Fibroblast of lung (primary cell): ENCODE measurements around the gene CENPN. TPM values are rescaled to one million over a fixed set of nuclear protein-coding genes. Genes with fewer than 3 reads are reported as not detected.

ENCODE experiments used
- DNase-seq, 2 donors: peaks; one replicate each; pipeline versions ENCODE4 v3.0.0 to v3.0.0-alpha.2; 2010; ENCODE audit warnings: low read depth in 2 of 2
- H2AFZ ChIP-seq: 2 replicates; pipeline ENCODE4 v1.5.1; 2012; ENCODE audit warnings: low read length, control low read depth, inconsistent platforms
- H3K27ac ChIP-seq: 2 replicates; pipeline ENCODE4 v1.5.1; 2011; ENCODE audit warnings: low read length, control low read depth; ENCODE audit not compliant: insufficient read depth
- H3K27me3 ChIP-seq: 2 replicates; pipeline ENCODE4 v1.5.1; 2011; ENCODE audit warnings: mild to moderate bottlenecking, low read length; ENCODE audit not compliant: control insufficient read depth, insufficient read depth
- H3K36me3 ChIP-seq: 2 replicates; pipeline ENCODE4 v1.5.1; 2011; ENCODE audit warnings: low read length; ENCODE audit not compliant: control insufficient read depth, insufficient read depth
- H3K4me1 ChIP-seq: 2 replicates; pipeline ENCODE4 v1.5.1; 2011; ENCODE audit warnings: low read length; ENCODE audit not compliant: control insufficient read depth, insufficient read depth; ENCODE audit errors: extremely low read depth
- H3K4me2 ChIP-seq: 2 replicates; pipeline ENCODE4 v1.5.1; 2011; ENCODE audit warnings: low read length, control low read depth; ENCODE audit not compliant: insufficient read depth; ENCODE audit errors: extremely low read depth
- H3K4me3 ChIP-seq, 4 experiments: fragments of 200-600 bp in 1 of 4; sonication (generic) in 1 of 4; replicated peaks in 1 of 4; 2 replicates each; pipeline ENCODE4 v1.5.1; 2011 to 2016; ENCODE audit warnings: low read length in 4 of 4, low read depth in 3 of 4, mild to moderate bottlenecking in 3 of 4, control low read depth in 2 of 4, inconsistent platforms in 1 of 4, mixed read lengths in 1 of 4; ENCODE audit not compliant: insufficient read depth in 1 of 4; ENCODE audit errors: control extremely low read depth in 1 of 4
- H3K79me2 ChIP-seq: 2 replicates; pipeline ENCODE4 v1.5.1; 2012; ENCODE audit warnings: mild to moderate bottlenecking, low read length, inconsistent platforms; ENCODE audit not compliant: control insufficient read depth, insufficient read depth
- H3K9ac ChIP-seq: 2 replicates; pipeline ENCODE4 v1.5.1; 2011; ENCODE audit warnings: mild to moderate bottlenecking, low read length, control low read depth; ENCODE audit not compliant: insufficient read depth
- H3K9me3 ChIP-seq: 2 replicates; pipeline ENCODE4 v1.5.1; 2012; ENCODE audit warnings: low read depth, low read length; ENCODE audit not compliant: control insufficient read depth, insufficient read depth
- H4K20me1 ChIP-seq: 2 replicates; pipeline ENCODE4 v1.5.1; 2011; ENCODE audit warnings: low read length; ENCODE audit not compliant: control insufficient read depth, insufficient read depth; ENCODE audit errors: extremely low read depth
- CTCF ChIP-seq, 2 donors: IDR thresholded peaks in 1 of 2; conservative IDR thresholded peaks in 1 of 2; 1 replicate in 1 of 2; 2 replicates in 1 of 2; pipeline ENCODE4 v1.5.1; 2011 to 2012; ENCODE audit warnings: low read length in 2 of 2, control low read depth in 1 of 2, inconsistent platforms in 1 of 2, low read depth in 1 of 2, mild to moderate bottlenecking in 1 of 2
- EZH2 ChIP-seq: IDR thresholded peaks from 2 replicates; pipeline ENCODE4 v1.5.1; 2012; ENCODE audit warnings: low read length, control low read depth, mild to moderate bottlenecking; ENCODE audit errors: missing control alignments
- polyA plus RNA-seq, 2 donors: library from polyadenylated mRNA; depleted of rRNA in 1 of 2; stranded (reverse) in 1 of 2; unstranded in 1 of 2; fragments of >200 nt; gene quantifications; 2 replicates each; pipeline ENCODE4 v1.2.1, GENCODE V29; 2011 to 2012; ENCODE audit warnings: missing spikeins in 1 of 2
- total RNA-seq: library from RNA; depleted of rRNA; stranded (reverse); fragments of >200 nt; gene quantifications from 2 replicates; pipeline ENCODE4 v1.2.1, GENCODE V29; 2014

Gene CENPN
- total and polyA plus RNA-seq, 2 donors (not counting 1 experiment from before 2014, with no cell fraction given) = 19.5 to 33.8 TPM

GRCh38 chr16:81001330-81001729 is 5.7 kb upstream of the CENPN start:
- Histone ChIP-seq H3K9me3 (no peaks in the 10 kb centered on the region), H3K4me1 (peaks cover 2% of the 10 kb centered on the region), H3K36me3 (no peaks in the 10 kb centered on the region), H4K20me1 (no peaks in the 10 kb centered on the region), H3K79me2 (peaks cover 93% of the 10 kb centered on the region), H3K4me2 (no peak overlapping the region), H3K9ac (no peak overlapping the region), H3K27me3 (no peaks in the 10 kb centered on the region), H3K4me3 (no peak overlapping the region), H2AFZ (no peak overlapping the region), H3K27ac (no peak overlapping the region)
- DNase-seq = no peak
- TF ChIP-seq CTCF (conservative IDR thresholded peaks at IDR 0.05 in 1 of 2, IDR thresholded peaks at IDR 0.05 in 1 of 2; ENCODE audit: low read depth in 1 of 2, low read length in 2 of 2) (no peak), EZH2 (no peak)

DNA sequence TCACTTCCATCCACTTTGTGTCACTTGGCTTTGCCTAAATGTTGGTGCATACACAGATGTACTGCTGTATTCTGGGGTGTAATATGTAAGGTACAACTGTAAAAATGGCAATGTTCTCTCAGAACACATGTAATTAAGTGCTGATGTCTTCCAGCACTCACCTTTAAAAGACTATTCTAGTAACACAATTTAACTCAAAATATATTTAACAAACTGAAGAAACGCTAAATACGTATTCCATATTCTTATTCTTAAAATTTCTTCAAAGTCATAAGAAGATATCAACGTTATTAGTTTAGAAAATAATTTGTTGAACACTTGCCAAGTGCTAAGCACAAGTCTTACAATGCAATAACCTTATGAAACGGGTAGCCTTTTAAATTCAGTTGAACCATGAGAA is 4.0 kb upstream of the CENPN start:
- Histone ChIP-seq H3K4me3 (no peak overlapping the region), H2AFZ (no peak overlapping the region), H3K9me3 (no peaks in the 10 kb centered on the region), H3K4me1 (peaks cover 2% of the 10 kb centered on the region), H3K36me3 (no peaks in the 10 kb centered on the region), H4K20me1 (no peaks in the 10 kb centered on the region), H3K9ac (no peak overlapping the region), H3K27ac (no peak overlapping the region), H3K27me3 (no peaks in the 10 kb centered on the region), H3K4me2 (no peak overlapping the region), H3K79me2 (peaks cover 86% of the 10 kb centered on the region)
- DNase-seq = no peak
- TF ChIP-seq EZH2 (no peak), CTCF (conservative IDR thresholded peaks at IDR 0.05 in 1 of 2, IDR thresholded peaks at IDR 0.05 in 1 of 2; ENCODE audit: low read depth in 1 of 2, low read length in 2 of 2) (no peak)

DNA sequence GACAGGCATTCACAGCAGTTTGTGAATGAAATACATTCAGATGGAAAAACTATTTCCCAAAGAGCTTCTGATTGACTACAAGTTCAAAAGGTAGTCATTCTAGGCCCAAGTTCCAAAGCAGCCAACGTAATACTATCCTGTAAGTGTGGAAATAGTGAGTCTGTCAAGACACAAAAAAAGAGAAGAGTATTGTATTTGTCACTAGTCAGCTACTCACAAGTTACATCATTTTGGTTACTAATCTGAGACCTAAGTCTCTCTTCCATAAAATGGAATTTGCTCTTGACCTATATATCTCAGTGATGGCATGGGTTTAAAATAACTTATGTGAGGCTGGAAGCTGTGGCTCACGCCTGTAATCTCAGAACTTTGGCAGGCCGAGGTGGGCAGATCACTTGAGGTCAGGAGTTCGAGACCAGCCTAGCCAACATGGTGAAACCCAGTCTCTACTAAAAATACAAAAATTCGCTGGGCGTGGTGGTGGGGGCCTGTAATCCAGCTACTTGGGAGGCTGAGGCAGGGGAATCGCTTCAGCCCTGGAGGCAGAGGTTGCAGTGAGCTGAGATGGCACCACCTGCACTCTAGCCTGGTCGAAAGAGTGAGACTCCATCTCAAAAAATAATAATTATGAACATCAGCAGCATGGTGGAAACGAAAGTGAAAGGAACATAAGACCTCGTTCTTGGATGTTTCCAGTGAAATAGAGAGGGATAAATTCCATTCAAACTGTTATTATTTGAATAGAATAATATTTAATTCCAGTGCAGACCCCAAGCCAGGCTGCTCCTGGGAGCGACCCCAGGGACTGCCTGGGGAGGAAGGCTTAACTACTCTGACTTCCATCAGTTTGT is 3.2 kb upstream of the CENPN start:
- Histone ChIP-seq H3K27me3 (no peaks in the 10 kb centered on the region), H4K20me1 (no peaks in the 10 kb centered on the region), H3K9me3 (no peaks in the 10 kb centered on the region), H3K27ac (peak overlapping the region; percentile 68), H2AFZ (no peak overlapping the region), H3K4me3 (peak overlapping the region; percentile 36 to 97 (median 42)), H3K4me1 (peaks cover 2% of the 10 kb centered on the region), H3K9ac (peak overlapping the region; percentile 44), H3K36me3 (no peaks in the 10 kb centered on the region), H3K79me2 (peaks cover 86% of the 10 kb centered on the region), H3K4me2 (peak overlapping the region; percentile 96)
- DNase-seq = peak; percentile 22 to 41
- no peak for TF ChIP-seq EZH2
- TF ChIP-seq CTCF (conservative IDR thresholded peaks at IDR 0.05 in 1 of 2, IDR thresholded peaks at IDR 0.05 in 1 of 2; ENCODE audit: low read depth in 1 of 2, low read length in 2 of 2) = no peak
